Body of pancreas (tissue), 4 donors: Measurements from ENCODE around the gene ZNF652. TPM values are rescaled to one million over a fixed set of nuclear protein-coding genes. Genes with fewer than 3 reads are reported as not detected.

Experiments used
- ATAC-seq: fragments of 150-250 bp; one replicate; pipeline ENCODE4 v1.9.1; 2016
- DNase-seq, 4 donors: peaks; one replicate each; pipeline ENCODE4 v3.0.0-alpha.2; 2019
- H3K27ac ChIP-seq, 4 donors: fragments of 200-600 bp; sonication (generic); 1 replicate in 3 of 4; 2 replicates in 1 of 4; pipeline versions ENCODE4 v1.5.1 to v1.6.1; 2016 to 2019; ENCODE audit warnings: mild to moderate bottlenecking in 1 of 4, mixed read lengths in 1 of 4, moderate library complexity in 1 of 4
- H3K27me3 ChIP-seq, 2 donors: fragments of 200-600 bp; sonication (generic); one replicate each; pipeline ENCODE4 v1.6.0; 2016; ENCODE audit warnings: mild to moderate bottlenecking in 1 of 2
- H3K36me3 ChIP-seq, 2 donors: fragments of 200-600 bp; sonication (generic); replicated peaks in 1 of 2; 2 replicates each; pipeline ENCODE4 v1.5.1; 2016; ENCODE audit warnings: low read depth in 2 of 2; ENCODE audit not compliant: insufficient read depth in 1 of 2
- H3K4me1 ChIP-seq: fragments of 200-600 bp; sonication (generic); one replicate; pipeline ENCODE4 v1.6.0; 2016
- H3K4me3 ChIP-seq, 2 donors: fragments of 200-600 bp; sonication (generic); 1 replicate in 1 of 2; 2 replicates in 1 of 2; pipeline ENCODE4 v1.5.1; 2016 to 2019
- H3K9me3 ChIP-seq, 3 donors: fragments of 200-600 bp; sonication (generic); 1 replicate in 2 of 3; 2 replicates in 1 of 3; pipeline ENCODE4 v1.5.1; 2016
- POLR2A ChIP-seq, 3 donors: fragments of 450-650 bp; IDR thresholded peaks; one replicate each; pipeline ENCODE4 v1.6.1; 2016; ENCODE audit warnings: antibody characterized with exemption in 3 of 3, mild to moderate bottlenecking in 2 of 3
- WGBS, 2 donors: methylation state at CpG; one replicate each; pipeline ENCODE4 v1.1.5; 2017; 5-methylcytosine and 5-hydroxymethylcytosine counted together
- intact Hi-C: fragments of 100-400 bp; cut with DNase I; formaldehyde crosslinking; loops from one replicate; pipeline ENCODE4 v1.15.1; 2023
- total RNA-seq, 2 donors: library from RNA; depleted of rRNA; stranded (reverse); fragments of >200 nt; gene quantifications; one replicate each; pipeline ENCODE4 v1.1.0, GENCODE V29; 2016
- TF ChIP-seq, protein P1 (sequence below), 7 experiments: fragments of 450-650 bp in 4 of 7; fragments of 200-600 bp in 3 of 7; sonication (generic) in 3 of 7; IDR thresholded peaks; one replicate each; pipeline ENCODE4 v1.5.1; 2016 to 2019; ENCODE audit warnings: antibody characterized with exemption in 7 of 7

The ZNF652 gene
- total RNA-seq, 2 donors from 2014 or later: 26.4 to 36.1 TPM

DNA sequence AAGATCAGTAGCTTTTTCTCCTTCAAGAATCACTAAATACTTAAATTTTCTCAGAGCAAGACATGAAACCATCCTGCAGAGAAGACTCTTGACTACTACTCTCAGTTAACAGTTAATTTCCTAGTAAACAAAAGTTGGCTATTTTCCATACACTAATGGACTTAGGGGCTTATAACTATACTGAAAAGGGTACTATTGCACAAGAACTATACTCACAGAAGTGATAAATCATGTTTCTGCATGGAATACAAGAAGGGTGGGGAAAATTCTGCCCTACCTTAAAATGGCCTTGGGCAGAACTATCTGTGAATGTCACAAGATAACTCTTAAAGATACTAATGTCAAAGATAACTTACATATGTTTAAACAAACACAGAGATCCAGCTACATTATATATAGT is 12.5 kb downstream of the ZNF652 start:
- Histone ChIP-seq H3K27me3 (no peaks in the 10 kb centered on the region), H3K4me3 (no peak overlapping the region), H3K4me1 (peaks cover 7% of the 10 kb centered on the region), H3K36me3 (no peaks in the 10 kb centered on the region), H3K9me3 (no peaks in the 10 kb centered on the region), H3K27ac (no peak overlapping the region)
- TF ChIP-seq, protein P1, sequence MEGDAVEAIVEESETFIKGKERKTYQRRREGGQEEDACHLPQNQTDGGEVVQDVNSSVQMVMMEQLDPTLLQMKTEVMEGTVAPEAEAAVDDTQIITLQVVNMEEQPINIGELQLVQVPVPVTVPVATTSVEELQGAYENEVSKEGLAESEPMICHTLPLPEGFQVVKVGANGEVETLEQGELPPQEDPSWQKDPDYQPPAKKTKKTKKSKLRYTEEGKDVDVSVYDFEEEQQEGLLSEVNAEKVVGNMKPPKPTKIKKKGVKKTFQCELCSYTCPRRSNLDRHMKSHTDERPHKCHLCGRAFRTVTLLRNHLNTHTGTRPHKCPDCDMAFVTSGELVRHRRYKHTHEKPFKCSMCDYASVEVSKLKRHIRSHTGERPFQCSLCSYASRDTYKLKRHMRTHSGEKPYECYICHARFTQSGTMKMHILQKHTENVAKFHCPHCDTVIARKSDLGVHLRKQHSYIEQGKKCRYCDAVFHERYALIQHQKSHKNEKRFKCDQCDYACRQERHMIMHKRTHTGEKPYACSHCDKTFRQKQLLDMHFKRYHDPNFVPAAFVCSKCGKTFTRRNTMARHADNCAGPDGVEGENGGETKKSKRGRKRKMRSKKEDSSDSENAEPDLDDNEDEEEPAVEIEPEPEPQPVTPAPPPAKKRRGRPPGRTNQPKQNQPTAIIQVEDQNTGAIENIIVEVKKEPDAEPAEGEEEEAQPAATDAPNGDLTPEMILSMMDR (IDR thresholded peaks at IDR 0.05): no peak
- TF ChIP-seq POLR2A (IDR thresholded peaks at IDR 0.05): no peak
- DNase-seq: no peak
- intact Hi-C loops: no loop called here
- ATAC-seq: no peak

- no peak overlapping the region for H3K27ac ChIP-seq
- no peaks in the 10 kb centered on the region for H3K9me3 ChIP-seq
- DNase-seq (no peak), ATAC-seq (no peak)
- H3K27me3 ChIP-seq: no peaks in the 10 kb centered on the region
- intact Hi-C loops: no loop called here
- H3K4me3 ChIP-seq: no peak overlapping the region
- peaks cover 13% of the 10 kb centered on the region for H3K4me1 ChIP-seq
- 65 to 77% methylated on average over 5 of the region's 5 CpGs for WGBS, 2 donors
- TF ChIP-seq, protein P1 (IDR thresholded peaks at IDR 0.05): no peak
- no peaks in the 10 kb centered on the region for H3K36me3 ChIP-seq
Observed at GRCh38 chr17:49344914-49345313, 17.1 kb downstream of the ZNF652 start.

GRCh38 chr17:49343273-49343672 is 18.8 kb downstream of the ZNF652 start:
- ATAC-seq: no peak
- TF ChIP-seq, protein P1 (IDR thresholded peaks at IDR 0.05): no peak
- TF ChIP-seq POLR2A (IDR thresholded peaks at IDR 0.05): no peak
- no peak overlapping the region for H3K27ac ChIP-seq

GRCh38 chr17:49342575-49342936 is 19.5 kb downstream of the ZNF652 start:
- DNase-seq (no peak), ATAC-seq (no peak)
- TF ChIP-seq, protein P1 (IDR thresholded peaks at IDR 0.05): no peak
- no peak for TF ChIP-seq POLR2A (IDR thresholded peaks at IDR 0.05)
- Histone ChIP-seq H3K27me3 (no peaks in the 10 kb centered on the region), H3K36me3 (no peaks in the 10 kb centered on the region), H3K9me3 (no peaks in the 10 kb centered on the region), H3K4me3 (no peak overlapping the region), H3K4me1 (peaks cover 13% of the 10 kb centered on the region), H3K27ac (no peak overlapping the region)
- 11 to 22% methylated on average over 1 of the region's 1 CpG for WGBS, 2 donors
- intact Hi-C loops: no loop called here

More at GRCh38 chr17:49343273-49343672, 18.8 kb downstream of the ZNF652 start:
- H3K4me3 ChIP-seq: no peak overlapping the region
- WGBS, 2 donors: 48 to 60% methylated on average over 3 of the region's 3 CpGs
- no peaks in the 10 kb centered on the region for H3K36me3 ChIP-seq
- no peak for DNase-seq
- H3K4me1 ChIP-seq: peaks cover 13% of the 10 kb centered on the region
- no peaks in the 10 kb centered on the region for H3K9me3 ChIP-seq
- H3K27me3 ChIP-seq: no peaks in the 10 kb centered on the region
- intact Hi-C loops: no loop called here

DNA sequence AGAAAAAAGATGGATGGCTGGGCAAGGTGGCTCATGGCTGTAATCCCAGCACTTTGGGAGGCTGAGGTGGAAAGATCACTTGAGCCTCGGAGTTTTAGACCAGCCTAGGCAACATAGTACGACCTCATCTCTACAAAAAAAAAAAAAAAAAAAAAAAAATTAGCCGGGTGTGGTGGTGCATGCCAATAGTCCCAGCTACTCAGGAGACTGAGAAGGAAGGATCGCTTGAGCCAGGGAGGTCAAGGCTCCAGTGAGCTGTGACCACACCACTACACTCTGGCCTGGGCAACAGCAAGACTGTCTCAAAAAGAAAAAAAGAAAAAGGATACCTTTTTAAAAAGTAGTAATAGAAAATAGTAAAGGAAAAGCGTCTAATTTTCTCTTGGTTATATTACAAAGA is 20.7 kb downstream of the ZNF652 start:
- Histone ChIP-seq H3K9me3 (no peaks in the 10 kb centered on the region), H3K27me3 (no peaks in the 10 kb centered on the region), H3K36me3 (no peaks in the 10 kb centered on the region), H3K27ac (no peak overlapping the region), H3K4me1 (peaks cover 13% of the 10 kb centered on the region), H3K4me3 (no peak overlapping the region)
- no peak for ATAC-seq
- 59 to 60% methylated on average over 5 of the region's 5 CpGs for WGBS, 2 donors
- TF ChIP-seq POLR2A (IDR thresholded peaks at IDR 0.05): no peak
- TF ChIP-seq, protein P1 (IDR thresholded peaks at IDR 0.05): no peak
- no peak for DNase-seq
- intact Hi-C loops: no loop called here
